Endodermal cell (in vitro differentiated cells): ENCODE results near the gene BEAN1. TPM values are rescaled to one million over a fixed set of nuclear protein-coding genes. Genes with fewer than 3 reads are reported as not detected.

Source experiments
- DNase-seq: peaks from one replicate; pipeline ENCODE4 v3.0.0-alpha.2; 2017
- H3K27ac ChIP-seq: 2 replicates; pipeline ENCODE4 v1.5.1; 2013; ENCODE audit warnings: mild to moderate bottlenecking, low read depth, low read length, moderate library complexity
- H3K27me3 ChIP-seq: 2 replicates; pipeline ENCODE4 v1.6.1; 2013; ENCODE audit warnings: mild to moderate bottlenecking, low read length, moderate library complexity; ENCODE audit not compliant: insufficient read depth, control insufficient read depth, poor library complexity, severe bottlenecking
- H3K36me3 ChIP-seq: 2 replicates; pipeline ENCODE4 v1.7.0; 2013; ENCODE audit warnings: mild to moderate bottlenecking, low read length, moderate library complexity; ENCODE audit not compliant: control insufficient read depth, insufficient read depth
- H3K4me1 ChIP-seq: one replicate; pipeline ENCODE4 v1.7.0; 2013; ENCODE audit warnings: low read length; ENCODE audit not compliant: control insufficient read depth, insufficient read depth
- H3K4me3 ChIP-seq: 2 replicates; pipeline ENCODE4 v1.5.1; 2013; ENCODE audit warnings: mild to moderate bottlenecking, low read length, moderate library complexity
- H3K9ac ChIP-seq: 2 replicates; pipeline ENCODE4 v1.6.1; 2013; ENCODE audit warnings: mild to moderate bottlenecking, low read length, moderate library complexity; ENCODE audit not compliant: poor library complexity, severe bottlenecking; ENCODE audit errors: extremely low read depth
- H3K9me3 ChIP-seq: 2 replicates; pipeline ENCODE4 v1.6.1; 2013; ENCODE audit warnings: mild to moderate bottlenecking, low read length, moderate library complexity; ENCODE audit not compliant: control insufficient read depth
- H3K27ac Mint-ChIP-seq: 2 replicates; pipeline ENCODE4 v1.8.0; 2020; ENCODE audit warnings: mixed read lengths
- H3K27me3 Mint-ChIP-seq: 2 replicates; pipeline ENCODE4 v1.8.0; 2021; ENCODE audit warnings: mild to moderate bottlenecking, mixed read lengths; ENCODE audit not compliant: insufficient read depth
- H3K36me3 Mint-ChIP-seq: 2 replicates; pipeline ENCODE4 v1.8.0; 2020; ENCODE audit warnings: low read depth, mixed read lengths
- H3K4me1 Mint-ChIP-seq: 2 replicates; pipeline ENCODE4 v1.8.0; 2020; ENCODE audit warnings: mixed read lengths
- H3K4me3 Mint-ChIP-seq: 2 replicates; pipeline ENCODE4 v1.8.0; 2020; ENCODE audit warnings: mild to moderate bottlenecking, moderate library complexity, mixed read lengths
- H3K9me3 Mint-ChIP-seq: 2 replicates; pipeline ENCODE4 v1.8.0; 2020; ENCODE audit warnings: mild to moderate bottlenecking, mixed read lengths
- WGBS, 2 experiments: methylation state at CpG; one replicate each; pipeline versions ENCODE4 v1.1.5 to v1.1.7; 2013; ENCODE audit warnings: missing lambda C conversion rate in 2 of 2, mixed read lengths in 1 of 2; ENCODE audit not compliant: insufficient coverage in 1 of 2, insufficient read length in 1 of 2; 5-methylcytosine and 5-hydroxymethylcytosine counted together
- total RNA-seq, 2 donors: library from RNA; stranded (reverse); fragmentation: NEBNext Ultra II Directional in 1 of 2; extraction: Animal tissue kit (Norgen Biotek cat#: 25700) in 1 of 2; gene quantifications; 2 replicates in 1 of 2; 3 replicates in 1 of 2; pipeline ENCODE4 v1.2.1, GENCODE V29; 2021
- TF ChIP-seq, protein P1 (sequence below): fragments of 200-600 bp; sonication (generic); conservative IDR thresholded peaks from 2 replicates; pipeline ENCODE4 v1.5.0; 2021; ENCODE audit warnings: antibody characterized with exemption, mild to moderate bottlenecking

BEAN1 gene
- total RNA-seq, 2 donors from 2014 or later: 0.18 TPM; not detected in 1

DNA sequence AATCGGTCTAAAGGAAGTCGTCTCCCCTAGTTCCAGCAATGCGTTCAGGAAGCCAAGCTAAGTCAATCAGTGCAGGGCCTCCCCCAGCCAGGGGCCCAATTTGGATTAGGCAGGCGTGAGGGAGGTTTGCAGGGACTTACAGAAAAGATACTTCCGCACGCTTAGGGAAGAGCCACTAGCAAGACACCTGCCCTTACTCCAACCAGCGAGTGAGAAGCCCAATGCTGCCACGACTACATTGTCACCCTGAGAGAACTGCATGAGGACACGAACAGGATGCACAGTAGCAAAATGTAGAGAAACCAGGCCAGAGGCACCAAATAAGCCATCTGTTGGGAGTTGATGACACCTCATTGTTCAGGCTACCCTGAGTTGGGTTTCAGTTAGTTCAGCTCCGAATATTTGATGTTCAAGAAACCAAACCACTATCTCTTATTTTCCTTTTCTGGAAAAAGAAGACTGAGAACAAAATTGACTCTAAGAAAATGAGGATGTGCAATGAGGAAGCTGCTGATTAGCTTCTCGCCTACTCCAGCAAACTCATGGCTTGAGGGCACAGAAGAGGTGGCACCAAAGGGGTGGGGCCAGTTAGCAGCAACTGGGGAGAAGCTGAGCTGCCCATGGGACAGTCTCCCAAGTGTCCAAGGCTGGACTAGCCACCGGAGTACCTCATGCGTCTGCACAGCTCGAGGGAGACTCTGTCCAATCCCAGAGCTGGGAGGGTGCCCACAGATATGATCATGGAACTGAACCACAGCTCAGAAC, 93.5 kb downstream of the BEAN1 start:
- WGBS, 2 experiments: 89 to 92% methylated on average over 11 to 14 of the region's 14 CpGs
- Mint-ChIP-seq H3K4me3 (no peak overlapping the region), H3K27ac (no peak overlapping the region), H3K9me3 (no peaks in the 10 kb centered on the region), H3K36me3 (peaks cover 2% of the 10 kb centered on the region), H3K27me3 (no peaks in the 10 kb centered on the region), H3K4me1 (peaks cover 18% of the 10 kb centered on the region)
- TF ChIP-seq, protein P1, sequence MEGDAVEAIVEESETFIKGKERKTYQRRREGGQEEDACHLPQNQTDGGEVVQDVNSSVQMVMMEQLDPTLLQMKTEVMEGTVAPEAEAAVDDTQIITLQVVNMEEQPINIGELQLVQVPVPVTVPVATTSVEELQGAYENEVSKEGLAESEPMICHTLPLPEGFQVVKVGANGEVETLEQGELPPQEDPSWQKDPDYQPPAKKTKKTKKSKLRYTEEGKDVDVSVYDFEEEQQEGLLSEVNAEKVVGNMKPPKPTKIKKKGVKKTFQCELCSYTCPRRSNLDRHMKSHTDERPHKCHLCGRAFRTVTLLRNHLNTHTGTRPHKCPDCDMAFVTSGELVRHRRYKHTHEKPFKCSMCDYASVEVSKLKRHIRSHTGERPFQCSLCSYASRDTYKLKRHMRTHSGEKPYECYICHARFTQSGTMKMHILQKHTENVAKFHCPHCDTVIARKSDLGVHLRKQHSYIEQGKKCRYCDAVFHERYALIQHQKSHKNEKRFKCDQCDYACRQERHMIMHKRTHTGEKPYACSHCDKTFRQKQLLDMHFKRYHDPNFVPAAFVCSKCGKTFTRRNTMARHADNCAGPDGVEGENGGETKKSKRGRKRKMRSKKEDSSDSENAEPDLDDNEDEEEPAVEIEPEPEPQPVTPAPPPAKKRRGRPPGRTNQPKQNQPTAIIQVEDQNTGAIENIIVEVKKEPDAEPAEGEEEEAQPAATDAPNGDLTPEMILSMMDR: no peak
- Histone ChIP-seq H3K27ac (no peak overlapping the region), H3K4me1 (no peaks in the 10 kb centered on the region), H3K27me3 (no peaks in the 10 kb centered on the region), H3K36me3 (no peaks in the 10 kb centered on the region), H3K9ac (no peak overlapping the region), H3K9me3 (no peaks in the 10 kb centered on the region), H3K4me3 (no peak overlapping the region)
- peak; percentile 35 for DNase-seq

DNA sequence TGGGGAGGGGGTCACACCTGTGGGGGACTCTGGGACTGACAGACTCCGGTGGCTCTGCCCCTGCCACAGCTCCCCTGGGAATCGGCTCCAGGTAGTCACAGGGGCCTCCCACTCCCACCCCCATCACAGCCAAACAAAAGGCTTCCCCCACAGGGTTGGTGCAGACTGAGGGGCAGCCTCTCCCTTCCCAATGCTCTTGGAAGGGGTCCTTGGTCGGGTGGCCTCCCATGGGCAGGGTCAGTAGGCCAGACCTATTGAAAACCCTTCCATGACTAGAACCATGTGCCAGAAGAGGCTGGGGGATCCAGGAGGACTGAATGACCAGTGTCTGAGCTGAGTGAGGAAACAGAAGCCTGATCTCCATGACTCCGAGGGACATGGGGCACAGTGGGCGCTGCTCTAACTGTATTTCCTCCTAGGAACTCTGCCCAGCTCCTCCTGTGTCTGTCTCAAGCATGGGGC, 94.2 kb downstream of the BEAN1 start:
- no peak overlapping the region for H3K27ac ChIP-seq
- no peak overlapping the region for H3K4me3 ChIP-seq
- peaks cover 17% of the 10 kb centered on the region for H3K4me1 Mint-ChIP-seq
- DNase-seq: no peak
- H3K27me3 ChIP-seq: no peaks in the 10 kb centered on the region
- no peaks in the 10 kb centered on the region for H3K9me3 ChIP-seq
- no peak overlapping the region for H3K27ac Mint-ChIP-seq
- TF ChIP-seq, protein P1: no peak
- no peak overlapping the region for H3K9ac ChIP-seq
- peaks cover 7% of the 10 kb centered on the region for H3K36me3 Mint-ChIP-seq
- H3K36me3 ChIP-seq: no peaks in the 10 kb centered on the region
- no peaks in the 10 kb centered on the region for H3K9me3 Mint-ChIP-seq
- WGBS, 2 experiments: 91 to 100% methylated on average over 2 to 5 of the region's 5 CpGs
- H3K4me1 ChIP-seq: no peaks in the 10 kb centered on the region
- H3K27me3 Mint-ChIP-seq: no peaks in the 10 kb centered on the region
- no peak overlapping the region for H3K4me3 Mint-ChIP-seq

DNA sequence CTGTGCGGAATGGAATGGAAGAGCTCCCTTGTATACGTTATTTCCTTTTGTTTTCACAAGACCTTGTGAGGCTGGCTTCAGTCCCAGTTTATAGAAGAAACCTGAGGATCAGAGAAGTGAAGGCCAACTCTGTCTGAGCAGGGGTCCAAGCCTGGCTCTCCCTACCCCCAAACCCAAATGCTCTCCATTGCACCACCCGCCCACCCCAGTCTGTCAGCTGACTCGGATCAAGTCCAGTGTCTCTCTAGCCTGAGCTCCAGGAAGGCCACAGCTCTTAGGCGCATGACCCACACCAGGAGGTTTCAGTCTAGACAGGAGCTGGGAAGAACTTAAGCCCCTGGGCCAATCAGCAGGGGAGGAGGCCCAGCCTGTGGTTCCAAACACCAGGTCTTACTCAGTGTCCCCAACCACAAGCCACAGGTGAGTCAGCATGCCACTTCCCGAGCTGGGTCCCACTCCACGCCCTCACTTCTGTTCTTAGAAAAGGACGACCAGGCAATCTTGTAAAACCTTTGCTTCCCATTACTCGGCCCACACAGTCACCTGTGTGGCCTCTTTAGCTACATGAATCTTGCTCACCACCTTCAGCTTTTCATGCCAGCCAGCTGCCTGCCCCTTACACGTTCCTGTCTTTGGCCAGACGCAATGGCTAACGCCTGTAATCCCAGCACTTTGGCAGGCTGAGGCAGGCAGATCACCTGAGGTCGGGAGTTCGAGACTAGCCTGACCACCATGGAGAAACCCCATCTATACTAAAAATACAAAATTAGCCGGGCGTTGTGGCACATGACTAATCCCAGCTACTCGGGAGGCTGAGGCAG, 95.1 kb downstream of the BEAN1 start:
- H3K4me3 Mint-ChIP-seq: no peak overlapping the region
- H3K9ac ChIP-seq: no peak overlapping the region
- WGBS, 2 experiments: 91 to 92% methylated on average over 13 to 17 of the region's 17 CpGs

More for the DNA sequence above, 95.1 kb downstream of the BEAN1 start:
- TF ChIP-seq, protein P1: no peak
- no peaks in the 10 kb centered on the region for H3K9me3 ChIP-seq
- no peak overlapping the region for H3K4me3 ChIP-seq
- DNase-seq: peak; percentile 34
- Mint-ChIP-seq H3K9me3 (no peaks in the 10 kb centered on the region), H3K27me3 (no peaks in the 10 kb centered on the region), H3K4me1 (peaks cover 8% of the 10 kb centered on the region), H3K27ac (peak overlapping the region; percentile 30), H3K36me3 (peaks cover 7% of the 10 kb centered on the region)
- H3K27ac ChIP-seq: no peak overlapping the region
- no peaks in the 10 kb centered on the region for H3K4me1 ChIP-seq
- no peaks in the 10 kb centered on the region for H3K36me3 ChIP-seq
- H3K27me3 ChIP-seq: no peaks in the 10 kb centered on the region
